ENCODE measurements around the gene PATZ1. TPM values are rescaled to one million over a fixed set of nuclear protein-coding genes. Genes with fewer than 3 reads are reported as not detected.

PATZ1 gene
- total RNA-seq, 1 experiment from 2014 or later: 120 TPM

DNA sequence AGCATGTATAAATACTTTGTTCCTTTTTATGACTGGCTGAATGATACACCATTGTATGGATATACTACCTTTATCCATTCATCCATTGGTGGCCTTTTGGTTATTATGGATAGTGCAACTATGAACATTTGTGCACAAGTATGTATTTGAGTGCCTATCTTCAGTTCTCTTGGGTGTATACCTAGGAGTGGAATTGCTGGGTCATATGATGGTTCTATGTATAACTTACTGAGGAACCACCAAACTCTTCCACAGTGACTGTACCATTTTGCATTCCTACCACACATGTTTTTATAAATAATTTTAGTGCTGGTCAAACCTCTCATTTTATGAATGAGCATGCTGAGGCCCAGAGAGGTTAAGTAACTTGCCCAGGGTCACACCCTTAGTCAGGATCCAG lies 3.8 kb upstream of the PATZ1 start:
- no peak overlapping the region for H2BK20ac ChIP-seq (ENCODE audit: low read depth, low read length, poor library complexity, severe bottlenecking)
- no peak overlapping the region for H3K56ac ChIP-seq (ENCODE audit: insufficient read length, low read depth, low read length)
- peaks cover 5% of the 10 kb centered on the region; the same call in 1 of the 2 replicates for H3K79me2 ChIP-seq (ENCODE audit: insufficient read depth, low read length)
- H3K23me2 ChIP-seq (ENCODE audit: insufficient read length, low read depth, low read length, poor library complexity, severe bottlenecking): peaks cover 12% of the 10 kb centered on the region
- H3K4me1 ChIP-seq (ENCODE audit: insufficient read depth, low read length): 0 out of 2 replicates have a peak, but pooled peaks cover 2% of the 10 kb centered on the region
- no peak overlapping the region for H3K27ac ChIP-seq (ENCODE audit: insufficient read length, low read depth, low read length)
- no peak overlapping the region for H2AFZ ChIP-seq (ENCODE audit: low read length)
- no peaks in the 10 kb centered on the region for H3K79me1 ChIP-seq (ENCODE audit: insufficient read depth, low read depth, low read length, poor library complexity, severe bottlenecking)
- H2BK12ac ChIP-seq (ENCODE audit: insufficient read length, low read depth, low read length): no peak overlapping the region
- no peak overlapping the region for H3K27ac Mint-ChIP-seq
- no peak overlapping the region for H3K14ac ChIP-seq (ENCODE audit: insufficient read depth, low read length)
- H4K20me1 ChIP-seq (ENCODE audit: control insufficient read depth, insufficient read depth, insufficient read length): no peaks in the 10 kb centered on the region
- H2BK120ac ChIP-seq (ENCODE audit: low read depth, low read length, poor library complexity, severe bottlenecking): no peak overlapping the region
- no peak overlapping the region for H3K4me3 Mint-ChIP-seq
- peaks cover 0 to 5% (median under 1%) of the 10 kb centered on the region in 3 experiments; a peak in 4 of 7 replicates for H3K36me3 Mint-ChIP-seq (ENCODE audit: insufficient read depth in 1 of 3, low read depth in 3 of 3)
- H3K27me3 ChIP-seq (ENCODE audit: insufficient read depth, low read length): no peaks in the 10 kb centered on the region
- H3K27me3 Mint-ChIP-seq (ENCODE audit: low read depth): no peaks in the 10 kb centered on the region
- no peak overlapping the region for H3K4me2 ChIP-seq (ENCODE audit: insufficient read depth, insufficient read length, low read length)
- no peak overlapping the region for H2AK5ac ChIP-seq (ENCODE audit: insufficient read length, low read length)
- TF ChIP-seq, protein P1, sequence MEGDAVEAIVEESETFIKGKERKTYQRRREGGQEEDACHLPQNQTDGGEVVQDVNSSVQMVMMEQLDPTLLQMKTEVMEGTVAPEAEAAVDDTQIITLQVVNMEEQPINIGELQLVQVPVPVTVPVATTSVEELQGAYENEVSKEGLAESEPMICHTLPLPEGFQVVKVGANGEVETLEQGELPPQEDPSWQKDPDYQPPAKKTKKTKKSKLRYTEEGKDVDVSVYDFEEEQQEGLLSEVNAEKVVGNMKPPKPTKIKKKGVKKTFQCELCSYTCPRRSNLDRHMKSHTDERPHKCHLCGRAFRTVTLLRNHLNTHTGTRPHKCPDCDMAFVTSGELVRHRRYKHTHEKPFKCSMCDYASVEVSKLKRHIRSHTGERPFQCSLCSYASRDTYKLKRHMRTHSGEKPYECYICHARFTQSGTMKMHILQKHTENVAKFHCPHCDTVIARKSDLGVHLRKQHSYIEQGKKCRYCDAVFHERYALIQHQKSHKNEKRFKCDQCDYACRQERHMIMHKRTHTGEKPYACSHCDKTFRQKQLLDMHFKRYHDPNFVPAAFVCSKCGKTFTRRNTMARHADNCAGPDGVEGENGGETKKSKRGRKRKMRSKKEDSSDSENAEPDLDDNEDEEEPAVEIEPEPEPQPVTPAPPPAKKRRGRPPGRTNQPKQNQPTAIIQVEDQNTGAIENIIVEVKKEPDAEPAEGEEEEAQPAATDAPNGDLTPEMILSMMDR (conservative IDR thresholded peaks at IDR 0.05): no peak
- H3K4me1 Mint-ChIP-seq: peaks cover 11 to 19% of the 10 kb centered on the region in 2 experiments
- H3K23ac ChIP-seq (ENCODE audit: insufficient read length, low read depth, low read length): no peak overlapping the region
- no peaks in the 10 kb centered on the region for H3K9me3 ChIP-seq (ENCODE audit: control insufficient read depth, low read depth, low read length)
- H2BK15ac ChIP-seq (ENCODE audit: low read depth, low read length): no peak overlapping the region
- H3K9ac ChIP-seq (ENCODE audit: extremely low read depth, insufficient read length, low read length): no peak overlapping the region
- no peak overlapping the region for H4K91ac ChIP-seq (ENCODE audit: insufficient read length, low read depth, low read length)
- H3T11ph ChIP-seq (ENCODE audit: low read length): no peak overlapping the region
- H3K9me3 Mint-ChIP-seq: no peaks in the 10 kb centered on the region
- no peak overlapping the region for H3K18ac ChIP-seq (ENCODE audit: insufficient read length, low read depth, low read length)
- no peak overlapping the region for H2BK5ac ChIP-seq (ENCODE audit: insufficient read length, low read length)
- no peak for DNase-seq
- no peak overlapping the region for H3K4ac ChIP-seq (ENCODE audit: low read depth, low read length)
- H4K8ac ChIP-seq (replicated peaks; ENCODE audit: insufficient read length, low read depth, low read length): no peak overlapping the region
- H4K5ac ChIP-seq (ENCODE audit: insufficient read length, low read depth, low read length): no peak overlapping the region
